Smooth muscle cell (in vitro differentiated cells): ENCODE data around the gene KRT4. TPM values are rescaled to one million over a fixed set of nuclear protein-coding genes. Genes with fewer than 3 reads are reported as not detected.

ENCODE experiments used
- DNase-seq: peaks from one replicate; lab custom pipeline; 2025; ENCODE audit not compliant: unreplicated experiment; lab: John Stamatoyannopoulos, UW
- H2AFZ ChIP-seq: fragments of 200-600 bp; sonication (generic); 2 replicates; pipeline ENCODE4 v1.6.0; 2016; ENCODE audit warnings: antibody characterized with exemption, low read depth, mild to moderate bottlenecking
- H3F3A ChIP-seq: fragments of 200-600 bp; sonication (generic); 2 replicates; pipeline ENCODE4 v1.6.0; 2017; ENCODE audit warnings: antibody characterized with exemption, low read depth
- H3K27ac ChIP-seq: fragments of 200-600 bp; sonication (generic); 2 replicates; pipeline ENCODE4 v1.5.1; 2016; ENCODE audit warnings: low read depth, mild to moderate bottlenecking
- H3K27me3 ChIP-seq: fragments of 200-600 bp; sonication (generic); 2 replicates; pipeline ENCODE4 v1.6.1; 2016; ENCODE audit warnings: low read depth, mild to moderate bottlenecking
- H3K36me3 ChIP-seq: fragments of 200-600 bp; sonication (generic); 2 replicates; pipeline ENCODE4 v1.5.1; 2016; ENCODE audit warnings: low read depth
- H3K4me1 ChIP-seq: fragments of 200-600 bp; sonication (generic); 2 replicates; pipeline ENCODE4 v1.5.1; 2016; ENCODE audit warnings: low read depth
- H3K4me2 ChIP-seq: fragments of 200-600 bp; sonication (generic); 2 replicates; pipeline ENCODE4 v1.6.0; 2016; ENCODE audit warnings: mild to moderate bottlenecking
- H3K4me3 ChIP-seq: fragments of 200-600 bp; sonication (generic); 2 replicates; pipeline ENCODE4 v1.5.1; 2016; ENCODE audit warnings: mild to moderate bottlenecking
- H3K79me2 ChIP-seq: fragments of 200-600 bp; sonication (generic); 2 replicates; pipeline ENCODE4 v1.6.0; 2016; ENCODE audit warnings: low read depth, mild to moderate bottlenecking
- H3K9ac ChIP-seq: fragments of 200-600 bp; sonication (generic); 2 replicates; pipeline ENCODE4 v1.6.0; 2016; ENCODE audit warnings: low read depth
- H3K9me3 ChIP-seq: fragments of 200-600 bp; sonication (generic); replicated peaks from 2 replicates; pipeline ENCODE4 v1.5.1; 2016; ENCODE audit warnings: low read depth
- H4K20me1 ChIP-seq: fragments of 200-600 bp; sonication (generic); 2 replicates; pipeline ENCODE4 v1.6.0; 2016; ENCODE audit warnings: low read depth
- WGBS: methylation state at CpG from one replicate; pipeline ENCODE4 v1.1.7; 2016; ENCODE audit warnings: low lambda C conversion rate; 5-methylcytosine and 5-hydroxymethylcytosine counted together
- polyA plus RNA-seq: library from polyadenylated mRNA; unstranded; fragments of >200 nt; fragmentation: Nextera tagmentation; extraction: Ambion mirVana; gene quantifications from 2 replicates; pipeline ENCODE4 v1.2.1, GENCODE V29; 2016
- total RNA-seq: library from RNA; depleted of rRNA; stranded (reverse); fragments of >200 nt; gene quantifications from 2 replicates; pipeline ENCODE4 v1.2.3, GENCODE V29; 2014
- TF ChIP-seq, protein P1 (sequence below): fragments of 200-600 bp; sonication (generic); IDR thresholded peaks from 2 replicates; pipeline ENCODE4 v1.5.1; 2017; ENCODE audit warnings: borderline replicate concordance, mild to moderate bottlenecking, antibody characterized with exemption; ENCODE audit not compliant: insufficient read depth, poor library complexity, severe bottlenecking

KRT4 gene
- total and polyA plus RNA-seq, 2 experiments from 2014 or later, result not detected

GRCh38 chr12:52797529-52797894 is 16.4 kb downstream of the KRT4 start:
- Histone ChIP-seq H3K4me3 (no peak overlapping the region), H3F3A (no peaks in the 10 kb centered on the region), H3K9me3 (no peaks in the 10 kb centered on the region), H3K4me1 (no peaks in the 10 kb centered on the region), H3K27me3 (no peaks in the 10 kb centered on the region), H2AFZ (no peak overlapping the region), H4K20me1 (no peaks in the 10 kb centered on the region), H3K9ac (no peak overlapping the region), H3K79me2 (no peaks in the 10 kb centered on the region), H3K27ac (no peak overlapping the region), H3K4me2 (no peak overlapping the region), H3K36me3 (no peaks in the 10 kb centered on the region)
- TF ChIP-seq, protein P1, sequence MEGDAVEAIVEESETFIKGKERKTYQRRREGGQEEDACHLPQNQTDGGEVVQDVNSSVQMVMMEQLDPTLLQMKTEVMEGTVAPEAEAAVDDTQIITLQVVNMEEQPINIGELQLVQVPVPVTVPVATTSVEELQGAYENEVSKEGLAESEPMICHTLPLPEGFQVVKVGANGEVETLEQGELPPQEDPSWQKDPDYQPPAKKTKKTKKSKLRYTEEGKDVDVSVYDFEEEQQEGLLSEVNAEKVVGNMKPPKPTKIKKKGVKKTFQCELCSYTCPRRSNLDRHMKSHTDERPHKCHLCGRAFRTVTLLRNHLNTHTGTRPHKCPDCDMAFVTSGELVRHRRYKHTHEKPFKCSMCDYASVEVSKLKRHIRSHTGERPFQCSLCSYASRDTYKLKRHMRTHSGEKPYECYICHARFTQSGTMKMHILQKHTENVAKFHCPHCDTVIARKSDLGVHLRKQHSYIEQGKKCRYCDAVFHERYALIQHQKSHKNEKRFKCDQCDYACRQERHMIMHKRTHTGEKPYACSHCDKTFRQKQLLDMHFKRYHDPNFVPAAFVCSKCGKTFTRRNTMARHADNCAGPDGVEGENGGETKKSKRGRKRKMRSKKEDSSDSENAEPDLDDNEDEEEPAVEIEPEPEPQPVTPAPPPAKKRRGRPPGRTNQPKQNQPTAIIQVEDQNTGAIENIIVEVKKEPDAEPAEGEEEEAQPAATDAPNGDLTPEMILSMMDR, result no peak
- DNase-seq, result no peak

DNA sequence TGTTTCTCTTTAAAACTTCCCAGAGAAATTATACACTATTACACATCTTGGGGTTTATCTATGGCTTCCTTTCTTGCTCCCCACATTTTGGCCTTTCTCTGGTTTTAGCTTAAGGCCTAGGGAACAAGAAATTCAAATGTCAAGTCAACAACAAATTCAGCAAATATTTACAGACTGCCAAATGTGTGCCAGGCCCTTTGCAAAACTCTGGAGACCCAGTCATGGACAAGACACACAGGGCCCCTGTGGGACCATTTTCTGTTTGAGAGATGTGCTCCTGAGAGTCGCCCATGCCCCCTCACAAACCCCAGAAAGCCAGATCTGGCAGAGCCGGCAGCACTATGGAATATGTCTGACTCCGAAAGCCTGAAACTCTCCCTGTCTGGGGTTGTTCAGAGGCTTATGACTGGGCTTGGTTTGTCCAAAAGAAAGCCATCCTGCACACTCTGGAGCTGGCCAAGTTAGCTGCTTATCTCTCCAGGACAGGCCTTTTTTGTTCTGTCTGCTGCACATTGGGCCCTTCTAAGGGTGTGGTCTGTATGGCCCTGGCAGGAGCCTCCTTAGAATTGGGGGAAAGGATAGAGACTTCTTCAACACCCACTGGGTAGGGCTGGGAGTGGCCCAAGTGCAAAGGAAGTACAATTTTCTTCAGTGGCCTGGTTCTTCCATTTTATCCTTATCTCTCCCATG is 16.9 kb downstream of the KRT4 start:
- Histone ChIP-seq H3F3A (no peaks in the 10 kb centered on the region), H3K27me3 (no peaks in the 10 kb centered on the region), H3K79me2 (no peaks in the 10 kb centered on the region), H4K20me1 (no peaks in the 10 kb centered on the region), H3K9me3 (no peaks in the 10 kb centered on the region), H3K4me3 (no peak overlapping the region), H3K27ac (no peak overlapping the region), H2AFZ (no peak overlapping the region), H3K9ac (no peak overlapping the region), H3K36me3 (no peaks in the 10 kb centered on the region), H3K4me2 (no peak overlapping the region), H3K4me1 (no peaks in the 10 kb centered on the region)
- 92% methylated on average over 3 of the region's 3 CpGs for WGBS
- no peak for DNase-seq
- TF ChIP-seq, protein P1, result no peak

- Histone ChIP-seq H3F3A (no peaks in the 10 kb centered on the region), H3K9ac (no peak overlapping the region), H4K20me1 (no peaks in the 10 kb centered on the region), H3K9me3 (no peaks in the 10 kb centered on the region), H3K4me3 (no peak overlapping the region), H3K79me2 (no peaks in the 10 kb centered on the region), H3K27ac (no peak overlapping the region), H3K4me1 (no peaks in the 10 kb centered on the region), H3K4me2 (no peak overlapping the region), H2AFZ (no peak overlapping the region), H3K27me3 (no peaks in the 10 kb centered on the region), H3K36me3 (no peaks in the 10 kb centered on the region)
- DNase-seq, result no peak
- WGBS, result 100% methylated on average over 3 of the region's 3 CpGs
- TF ChIP-seq, protein P1, result no peak
These were observed 17.5 kb downstream of the KRT4 start for GRCh38 chr12:52796429-52796794.
